HL-60/S4 (cell line): ENCODE results near the gene LATS2.
"Not testable (repeated sequence)": the region's sequence is repeated elsewhere in the genome, so short reads cannot be mapped to it uniquely, and the experiment has no call there.

Source experiments
- in situ Hi-C: fragments of 300-500 bp; cut with MboI; formaldehyde crosslinking; loops from 2 replicates; pipeline ENCODE4 v1.14.3; 2022; ENCODE audit warnings: low sequenced_read_pairs

The LATS2 gene

DNA sequence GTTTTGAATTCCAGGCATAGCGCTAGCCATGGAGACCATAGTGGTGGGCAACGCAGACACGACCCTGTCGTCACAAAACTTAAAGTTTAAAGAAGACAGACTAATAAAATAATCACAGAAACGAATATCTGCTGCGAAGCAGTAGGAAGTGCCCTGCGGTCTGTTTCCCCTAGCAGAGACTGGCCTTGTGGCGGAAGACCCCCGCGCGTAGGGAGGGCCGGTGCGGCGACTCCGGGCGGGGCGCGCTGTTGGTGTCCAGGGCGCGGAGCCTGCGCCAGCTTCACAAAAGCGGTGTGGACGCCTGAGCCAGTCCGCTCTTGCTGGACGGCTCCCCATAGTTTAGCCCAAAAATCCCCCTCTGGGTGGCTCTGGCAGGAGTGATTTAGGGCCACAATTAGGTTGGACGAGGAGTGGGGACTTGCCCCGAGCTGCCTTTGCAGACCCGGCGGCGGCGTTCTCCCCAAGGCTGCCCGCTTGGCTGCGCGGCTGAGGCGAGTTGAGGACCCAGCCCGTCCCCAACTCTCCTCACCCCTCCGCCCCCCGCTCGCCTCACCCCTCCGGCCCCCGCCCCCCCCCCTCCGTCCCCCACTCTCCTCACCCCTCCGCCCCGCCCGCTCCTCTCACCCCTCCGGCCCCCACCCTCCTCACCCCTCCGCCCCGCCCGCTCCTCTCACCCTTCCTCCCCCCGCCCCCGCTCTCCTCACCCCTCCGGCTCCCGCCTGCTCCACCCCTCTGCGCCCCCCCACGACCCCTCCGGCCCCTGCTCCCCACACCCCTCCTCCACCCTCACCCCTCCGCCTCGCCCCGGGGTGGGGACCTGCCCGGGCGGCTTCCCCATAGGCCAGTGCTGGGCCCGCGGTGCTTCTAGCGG lies 14.2 kb upstream of the LATS2 start:
- in situ Hi-C loops = no loop called here

DNA sequence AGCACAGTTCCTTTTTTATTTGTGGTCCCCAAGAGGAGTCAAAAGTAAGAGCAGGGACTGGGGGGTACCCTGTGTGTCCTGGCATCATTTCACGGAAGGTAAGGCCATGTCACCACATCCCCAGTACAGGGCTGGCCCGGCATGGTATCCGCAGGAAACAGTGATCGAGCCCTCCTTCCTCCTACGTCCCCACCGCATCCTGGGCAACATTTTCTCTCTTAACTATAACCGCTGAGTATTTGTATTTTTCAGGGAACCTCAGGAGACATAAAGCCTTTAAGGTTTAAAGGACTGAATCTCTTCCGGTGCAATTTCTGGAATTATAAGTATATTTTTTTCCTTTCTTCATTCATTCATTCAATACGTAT lies 13.6 kb upstream of the LATS2 start:
- in situ Hi-C loops = no loop called here

DNA sequence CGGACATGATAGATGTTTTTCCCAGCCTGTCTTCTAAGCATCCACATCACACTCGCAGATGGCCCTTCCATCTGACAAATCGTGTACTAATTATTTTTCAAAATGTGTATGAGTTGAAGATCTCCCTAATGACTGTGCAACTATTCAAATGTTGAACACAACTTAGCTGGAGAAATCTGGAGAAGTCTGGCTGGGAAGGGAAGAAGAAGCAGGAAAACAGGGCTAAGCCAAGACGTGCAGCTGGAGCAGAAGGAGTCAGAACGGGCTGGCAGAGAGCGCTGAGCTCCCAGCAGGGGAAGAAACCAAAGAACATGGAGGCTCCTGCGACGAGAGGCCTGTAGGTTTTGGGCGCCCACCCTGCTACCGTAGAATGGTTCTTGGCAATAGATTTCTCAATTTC lies 13.2 kb upstream of the LATS2 start:
- in situ Hi-C loops = no loop called here

DNA sequence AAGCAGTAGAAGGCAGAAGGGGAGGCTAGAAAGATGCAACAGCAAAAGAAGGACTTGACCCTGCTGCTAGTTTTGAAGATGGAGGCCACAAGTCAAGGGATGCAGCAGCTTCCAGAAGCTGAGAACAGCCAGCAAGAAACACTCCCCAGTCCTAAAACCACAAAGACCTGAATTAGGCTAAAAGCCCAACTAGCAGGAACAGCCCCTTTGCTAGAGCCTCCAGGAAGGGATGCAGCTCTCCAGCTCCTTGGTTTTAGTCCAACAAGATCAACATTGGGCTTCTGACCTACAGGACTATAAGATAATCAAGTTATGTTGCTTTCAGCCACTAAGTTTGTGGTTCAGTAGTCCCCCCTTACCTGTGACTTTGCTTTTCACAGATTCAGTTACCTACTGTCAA lies 10.5 kb upstream of the LATS2 start:
- in situ Hi-C loops = no loop called here

DNA sequence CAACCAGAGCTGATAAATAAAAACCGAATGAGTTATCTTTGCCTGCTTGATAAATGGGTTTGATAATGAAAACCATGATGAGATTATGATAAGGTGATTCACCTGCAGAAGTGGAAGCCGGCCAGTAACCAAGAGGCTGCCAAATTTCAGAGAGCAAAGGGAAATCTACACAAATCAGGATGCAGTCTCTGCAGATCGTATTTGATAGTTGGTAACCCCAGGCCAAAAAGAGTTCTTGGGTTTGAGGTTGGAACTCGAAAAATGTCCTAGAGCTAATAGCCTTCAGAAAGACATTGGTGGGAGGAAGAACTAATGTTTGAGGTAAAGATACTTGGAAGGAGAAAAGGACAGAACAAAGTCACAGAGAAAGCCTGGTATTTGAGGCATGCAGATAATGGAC lies 9.6 kb upstream of the LATS2 start:
- in situ Hi-C loops = no loop called here

DNA sequence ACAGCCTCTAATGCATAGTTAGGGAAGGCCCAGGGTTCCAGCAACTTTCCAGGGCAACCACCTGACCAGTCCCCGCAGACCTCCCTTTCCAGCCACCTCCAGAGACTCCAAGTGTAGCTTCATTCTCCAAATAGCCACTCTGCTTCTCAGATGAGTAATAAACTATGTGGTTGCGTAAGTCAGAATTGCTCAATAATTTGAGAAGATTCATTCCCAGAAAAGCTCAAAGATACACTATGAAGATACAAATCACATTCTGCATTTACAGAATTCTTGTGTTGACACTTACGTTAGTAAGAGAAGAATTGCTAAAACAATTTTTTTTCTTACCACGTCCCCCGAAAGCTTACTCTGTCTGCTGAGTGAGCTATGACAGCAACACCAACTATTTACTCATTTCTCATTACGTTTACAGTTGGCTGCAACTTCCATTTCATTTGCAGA lies 8.2 kb upstream of the LATS2 start:
- in situ Hi-C loops = no loop called here

DNA sequence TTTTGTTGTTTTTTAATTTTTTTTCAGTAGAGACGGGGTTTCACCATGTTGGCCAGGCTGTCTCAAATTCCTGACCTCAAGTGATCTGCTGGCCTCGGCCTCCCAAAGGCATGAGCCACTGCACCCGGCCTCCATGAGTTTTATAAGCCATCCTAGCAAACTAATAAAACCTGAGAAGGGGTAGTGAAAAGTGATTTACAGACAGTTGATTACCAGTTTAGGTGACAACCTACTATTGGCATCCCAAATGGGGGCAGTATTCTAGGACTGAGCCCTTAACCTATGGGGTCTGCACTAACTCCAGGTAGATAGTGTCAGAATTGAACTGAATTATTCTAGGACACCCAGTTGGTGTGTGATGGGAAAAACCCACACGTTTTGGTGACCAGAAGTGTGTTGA lies 6.5 kb upstream of the LATS2 start:
- in situ Hi-C loops = no loop called here

DNA sequence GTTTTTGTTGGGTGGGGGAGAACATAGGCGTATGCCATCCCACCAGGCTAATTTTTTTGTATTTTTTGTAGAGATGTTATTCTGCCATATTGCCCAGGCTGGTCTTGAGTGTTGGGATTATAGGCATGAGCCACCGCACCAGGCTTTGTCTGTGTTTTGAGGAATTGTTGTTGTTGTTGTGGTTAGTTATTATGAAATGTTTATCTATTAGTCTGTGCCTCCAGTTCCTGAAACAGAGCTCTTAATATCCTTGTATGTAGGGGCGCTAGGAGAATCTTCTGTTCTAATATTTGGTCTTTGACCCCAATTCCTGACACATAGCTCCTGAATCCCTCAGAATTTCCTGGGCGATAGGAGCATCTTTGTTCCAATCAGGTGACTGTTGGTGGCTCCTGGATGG lies 5.6 kb upstream of the LATS2 start:
- in situ Hi-C loops = no loop called here

DNA sequence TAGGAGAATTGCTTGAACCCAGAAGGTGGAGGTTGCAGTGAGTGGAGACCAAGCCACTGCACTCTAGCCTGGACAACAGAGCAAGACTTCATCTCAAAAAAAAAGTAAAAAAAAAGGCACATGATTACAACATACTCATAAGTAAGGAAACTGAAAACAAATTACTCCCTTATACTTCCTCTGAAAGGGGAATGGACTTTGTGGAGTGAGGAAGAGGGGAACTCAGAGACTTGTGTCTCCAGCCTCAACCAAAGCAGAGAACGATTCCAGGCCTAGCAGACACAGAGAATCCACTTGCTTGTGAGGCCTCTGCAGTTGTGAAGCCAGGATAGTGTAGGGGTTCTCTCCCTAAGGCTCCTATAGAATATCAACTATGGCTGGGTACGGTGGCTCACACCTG lies 4.3 kb upstream of the LATS2 start:
- in situ Hi-C loops = no loop called here

DNA sequence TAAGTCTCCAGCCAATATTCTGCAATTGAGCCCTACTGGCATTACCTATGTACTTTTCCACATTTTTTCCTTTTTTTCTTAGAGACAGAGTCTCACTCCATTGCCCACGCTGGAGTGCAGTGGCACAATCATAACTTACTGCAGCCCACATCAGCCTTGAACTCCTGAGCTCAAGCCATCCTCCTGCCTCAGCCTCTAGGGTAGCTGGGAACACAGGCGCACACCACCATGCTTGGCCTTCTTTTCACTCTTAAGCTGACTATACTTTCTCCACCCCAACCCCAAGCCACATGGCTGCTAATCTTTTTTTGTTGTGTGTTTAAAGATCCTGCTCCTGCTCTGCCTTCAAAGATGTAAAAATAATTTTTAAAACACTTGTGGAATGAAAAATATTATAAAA lies 1.6 kb upstream of the LATS2 start:
- in situ Hi-C loops = no loop called here

DNA sequence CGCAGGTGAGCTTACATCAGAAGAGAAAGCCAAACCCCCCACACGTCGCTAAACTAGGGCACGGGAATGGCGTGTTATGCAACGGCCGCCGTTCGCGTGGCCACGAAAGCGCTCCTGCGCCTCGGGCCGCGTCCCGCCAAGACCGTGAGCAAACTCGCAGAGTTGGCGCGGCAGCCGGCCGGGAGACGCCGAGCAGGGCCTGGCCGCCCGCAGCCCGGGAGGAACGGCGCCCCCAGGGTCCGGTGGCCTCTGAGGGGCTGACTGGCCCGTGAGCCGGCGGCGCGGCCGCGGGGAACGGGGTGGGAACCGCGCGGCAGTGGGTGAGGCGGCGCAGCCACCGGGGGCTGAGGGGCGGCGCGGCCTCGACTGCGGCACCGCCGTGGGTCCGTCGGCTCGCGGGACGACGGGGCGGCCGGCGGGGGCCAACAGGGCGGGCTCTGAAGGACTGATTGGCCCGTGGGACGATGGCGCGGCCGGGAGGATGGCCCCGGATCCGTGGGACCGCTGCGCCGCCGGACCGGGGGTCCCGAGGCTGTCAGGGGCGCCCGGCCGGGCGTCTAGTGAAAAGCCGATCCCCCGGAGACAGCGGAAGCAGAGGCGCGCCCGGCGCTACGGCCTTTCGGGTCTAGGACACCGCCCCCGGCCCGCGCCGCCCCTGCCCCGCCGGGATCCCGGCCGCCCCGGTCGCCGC lies 903 bp downstream of the LATS2 start:
- in situ Hi-C loops = no loop called here

DNA sequence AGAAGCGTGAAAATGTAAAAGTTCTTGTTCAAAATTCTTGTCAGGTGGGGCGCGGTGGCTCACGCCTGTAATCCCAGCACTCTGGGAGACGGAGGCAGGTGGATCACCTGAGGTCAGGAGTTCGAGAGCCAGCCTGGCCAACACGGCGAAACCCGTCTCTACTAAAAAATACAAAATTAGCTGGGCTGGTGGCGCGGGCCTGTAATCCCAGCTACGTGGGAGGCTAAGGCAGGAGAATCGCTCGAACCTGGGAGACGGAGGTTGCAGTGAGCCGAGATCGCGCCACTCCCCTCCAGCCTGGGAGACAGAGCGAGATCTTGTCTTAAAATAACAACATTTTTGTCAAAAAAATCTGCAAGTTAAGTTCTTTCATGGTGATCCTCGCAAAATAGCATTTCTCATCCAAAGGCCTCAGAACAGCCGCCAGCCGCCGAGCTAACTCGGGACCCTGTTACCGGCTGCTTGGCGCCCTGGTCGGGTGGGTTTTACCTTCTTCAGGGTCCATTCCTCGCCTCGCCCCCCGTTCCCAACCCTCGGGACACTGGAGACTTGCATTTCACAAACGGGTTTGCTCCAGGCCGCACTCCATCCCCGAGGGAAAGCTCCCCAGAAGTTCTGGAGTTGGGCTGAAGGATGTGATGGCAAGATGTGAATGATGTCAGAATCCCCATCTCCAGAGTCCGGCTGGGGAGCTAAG lies 1.6 kb downstream of the LATS2 start:
- in situ Hi-C loops = no loop called here

DNA sequence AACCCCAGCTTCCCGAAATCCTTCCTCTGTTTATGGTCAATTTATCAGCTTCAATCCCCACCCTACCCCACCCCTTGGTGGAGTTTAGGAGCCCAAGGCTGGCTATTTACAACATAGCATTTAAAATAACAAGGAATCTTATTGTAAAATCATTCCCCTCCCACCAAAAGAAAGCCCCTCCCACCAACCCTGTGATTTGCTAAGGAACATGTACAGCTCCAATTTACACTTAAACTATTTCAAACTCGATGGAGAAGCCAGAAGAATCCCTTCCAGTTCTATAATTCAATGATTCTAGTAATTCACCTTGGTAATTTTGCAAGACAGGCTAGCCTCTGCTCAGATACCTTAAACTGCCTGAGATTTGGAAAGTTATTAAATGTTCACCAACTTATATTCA lies 3.0 kb downstream of the LATS2 start:
- in situ Hi-C loops = no loop called here

DNA sequence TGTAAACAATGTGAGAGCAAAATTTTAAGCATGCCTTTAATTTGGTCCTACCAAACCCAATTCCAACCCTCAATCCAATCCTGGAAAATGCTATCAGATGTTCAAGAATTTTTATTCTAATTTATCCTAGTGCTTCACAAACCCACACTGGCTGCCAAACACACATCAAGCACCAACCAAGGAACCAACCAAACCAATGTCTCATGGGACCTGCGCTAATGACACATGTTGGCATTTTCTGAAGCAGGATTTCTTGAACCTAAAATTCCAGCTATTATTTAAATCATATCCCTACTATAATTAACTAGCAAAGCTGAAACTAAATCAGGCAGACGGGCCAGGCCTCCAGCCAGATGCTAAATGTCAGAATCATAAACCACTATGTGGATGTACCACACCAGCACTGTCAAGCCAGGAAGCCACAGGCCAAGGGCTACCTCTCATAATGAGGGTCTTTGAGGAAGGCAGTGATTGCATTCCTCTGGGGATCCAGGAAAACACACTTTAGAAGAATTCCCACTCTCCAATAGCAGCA lies 5.8 kb downstream of the LATS2 start:
- in situ Hi-C loops = no loop called here

DNA sequence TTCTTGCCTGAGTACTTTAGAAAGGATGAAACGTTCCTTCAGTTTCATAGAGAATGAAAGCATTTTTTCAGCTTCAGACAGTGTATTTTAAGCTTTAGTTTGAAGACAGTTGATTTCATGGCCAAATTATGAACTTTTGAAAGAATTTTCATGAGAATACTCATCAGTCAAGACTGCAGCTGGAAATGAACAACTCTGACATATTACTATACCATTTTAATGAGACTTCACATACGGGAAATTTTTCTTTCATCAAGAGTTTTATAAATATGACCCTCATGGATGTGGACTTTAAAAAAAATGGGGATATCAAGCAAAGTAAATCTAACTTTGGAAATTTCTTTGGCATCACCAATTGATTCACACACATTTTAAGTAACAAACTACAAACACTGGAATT lies 6.4 kb downstream of the LATS2 start:
- in situ Hi-C loops = no loop called here

DNA sequence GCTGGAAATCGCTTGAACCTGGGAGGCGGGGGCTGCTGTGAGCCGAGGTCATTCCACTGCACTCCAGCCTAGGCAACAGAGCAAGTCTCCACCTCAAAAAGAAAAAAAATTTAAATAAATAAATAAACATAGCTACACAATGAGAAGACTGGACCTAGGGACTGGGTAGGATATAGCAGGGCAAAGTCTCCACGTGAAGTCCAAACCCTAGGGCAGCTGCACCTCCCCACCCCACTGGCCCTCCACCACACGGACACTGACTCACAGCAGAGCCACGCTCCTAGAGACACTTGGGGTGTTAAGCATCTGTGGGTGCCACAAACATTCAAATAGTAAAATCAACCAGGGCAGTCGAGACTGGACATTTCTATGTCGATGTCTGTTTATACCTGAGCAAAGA lies 7.1 kb downstream of the LATS2 start:
- in situ Hi-C loops = no loop called here

DNA sequence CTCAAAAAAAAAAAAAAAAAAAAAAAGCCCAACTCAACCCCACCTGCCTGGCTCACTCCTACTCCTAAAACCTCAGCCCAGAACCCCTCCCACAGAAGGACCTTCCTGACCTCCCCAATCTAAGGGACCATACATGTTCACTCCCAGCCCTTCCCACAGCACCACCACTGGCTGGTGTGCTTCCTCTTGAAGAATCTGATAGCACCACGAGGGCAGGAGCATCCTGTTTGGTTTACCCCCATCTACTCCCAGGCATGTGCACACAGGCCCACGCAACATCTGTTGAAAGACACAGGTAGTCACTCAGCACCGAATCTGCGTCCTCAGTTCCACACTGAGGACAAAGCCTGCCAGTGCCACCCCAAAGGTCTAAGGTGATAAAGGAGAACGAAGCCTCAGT lies 8.2 kb downstream of the LATS2 start:
- in situ Hi-C loops = no loop called here

DNA sequence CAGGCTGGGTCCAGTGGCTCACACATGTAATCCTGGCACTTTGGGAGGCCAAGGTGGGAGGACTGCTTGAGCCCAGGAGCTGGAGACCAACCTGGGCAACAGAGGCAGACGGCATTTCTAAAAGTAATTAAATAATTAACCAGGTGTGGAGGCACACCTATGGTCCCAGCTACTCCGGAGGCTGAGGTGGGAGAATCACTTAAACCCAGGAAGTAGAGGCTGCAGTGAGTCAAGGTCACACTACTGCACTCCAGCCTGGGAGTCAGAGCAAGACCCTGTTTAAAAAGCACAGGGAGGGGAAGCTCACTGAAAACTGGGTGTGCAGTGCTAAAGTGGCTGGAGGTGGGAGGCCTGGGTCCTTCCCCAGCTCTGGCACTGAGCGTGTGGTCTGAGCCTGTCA lies 9.7 kb downstream of the LATS2 start:
- in situ Hi-C loops = no loop called here

DNA sequence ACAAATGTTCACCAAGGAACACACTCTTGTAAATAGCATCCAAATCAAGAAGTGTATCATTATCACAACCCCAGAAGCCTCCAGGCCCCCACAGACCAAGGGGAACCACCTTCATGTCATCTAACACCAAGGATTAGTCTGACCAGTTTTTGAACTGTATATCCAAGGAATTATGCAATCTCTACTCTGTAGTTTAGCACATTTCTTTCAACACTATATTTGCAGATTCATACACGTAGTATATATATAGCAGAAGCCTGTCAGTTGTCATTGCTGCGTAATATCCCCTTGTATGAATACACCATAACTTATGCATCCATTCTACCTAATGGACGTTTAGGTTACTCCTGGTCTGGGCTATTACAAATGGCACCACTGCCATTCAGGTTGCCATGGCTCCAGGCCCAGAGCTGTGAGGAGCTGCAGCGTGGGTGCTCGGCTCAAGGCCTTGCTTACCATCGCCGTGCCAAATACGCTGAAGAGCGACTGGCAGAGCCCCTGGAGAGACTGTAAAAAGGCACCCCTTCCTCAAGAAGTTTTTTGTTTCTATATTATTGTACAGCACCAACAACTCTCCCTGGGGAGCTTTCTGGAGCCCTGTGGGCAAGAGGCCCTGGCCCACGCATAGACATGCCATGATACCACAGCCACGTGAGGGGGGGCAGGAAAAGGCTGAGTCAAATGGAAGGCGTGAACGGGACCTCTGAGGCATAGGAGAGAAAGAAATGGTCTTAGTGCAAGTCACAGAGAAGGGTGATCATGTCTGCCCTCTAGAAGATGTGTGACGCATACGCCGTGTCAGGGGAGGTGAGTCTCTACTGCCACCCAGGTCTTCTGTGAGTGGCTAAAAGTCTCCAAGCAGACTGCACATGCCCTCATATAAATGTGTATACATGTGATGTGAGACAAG lies 10.8 kb downstream of the LATS2 start:
- in situ Hi-C loops = no loop called here

DNA sequence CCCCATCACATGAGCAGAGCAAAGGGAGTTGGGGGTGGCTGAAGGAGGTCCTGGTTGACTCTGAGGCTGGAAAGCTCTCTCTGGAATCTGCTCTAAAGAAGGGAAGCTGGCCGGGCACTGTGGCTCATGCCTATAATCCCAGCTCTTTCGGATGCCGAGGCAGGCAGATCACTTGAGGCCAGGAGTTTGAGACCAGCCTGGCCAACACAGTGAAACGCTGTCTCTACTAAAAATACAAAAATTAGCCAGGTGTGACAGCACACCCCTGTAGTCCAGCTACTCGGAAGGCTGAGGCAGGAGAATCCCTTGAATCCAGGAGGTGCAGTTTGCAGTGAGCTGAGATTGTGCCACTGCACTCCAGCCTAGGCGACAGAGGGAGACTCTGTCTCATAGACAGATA lies 11.7 kb downstream of the LATS2 start:
- in situ Hi-C loops = not testable (repeated sequence)
